ENCODE data around the gene TICAM2. TPM values are rescaled to one million over a fixed set of nuclear protein-coding genes. Genes with fewer than 3 reads are reported as not detected.

The TICAM2 gene
- total RNA-seq, 2 experiments from 2014 or later: 0.30 to 0.50 TPM

DNA sequence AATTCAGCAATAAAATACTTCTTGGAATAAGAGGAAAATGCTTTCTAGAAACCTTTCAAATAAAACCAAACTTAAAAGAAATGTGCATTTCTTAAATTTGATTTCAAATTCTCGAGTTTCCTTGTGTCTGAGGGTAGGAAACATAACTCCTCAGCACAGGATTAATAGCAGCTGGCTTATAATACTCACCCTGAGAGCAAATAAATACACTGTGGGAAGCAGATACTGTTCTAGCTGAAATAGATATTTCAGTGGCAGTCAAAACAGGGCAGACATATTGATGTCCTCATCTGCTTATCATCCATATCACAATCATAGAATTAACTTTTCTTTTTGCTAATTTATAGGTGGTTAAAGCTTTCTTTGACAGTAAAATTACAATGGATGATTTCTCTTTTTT is 33.6 kb downstream of the TICAM2 start:
- no peaks in the 10 kb centered on the region for H3K36me3 Mint-ChIP-seq (ENCODE audit: low read depth)
- intact Hi-C loops (cut with DNase I, micrococcal nuclease): no loop called here

DNA sequence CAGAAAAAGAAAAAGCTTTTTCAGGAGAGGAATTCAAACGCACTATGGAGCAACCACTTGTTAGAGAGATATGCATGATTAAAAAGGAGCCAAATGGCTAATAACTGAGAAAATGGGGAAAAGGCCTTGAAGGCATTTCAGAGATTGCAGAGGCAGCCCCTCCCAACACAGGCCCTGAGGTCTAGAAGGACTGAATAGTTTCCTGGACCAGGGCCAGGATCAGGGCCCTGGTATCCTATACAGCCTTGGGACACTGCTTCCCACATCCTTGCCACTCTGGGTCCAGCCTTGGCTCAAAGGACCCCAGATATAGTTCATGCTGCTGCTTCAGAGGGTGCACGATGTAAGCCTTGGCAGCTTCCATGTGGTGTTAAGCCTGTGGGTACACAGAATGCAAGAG is 37.0 kb downstream of the TICAM2 start:
- Histone ChIP-seq H3K4me1 (ENCODE audit: insufficient read depth, low read length) (no peaks in the 10 kb centered on the region), H3K36me3 (ENCODE audit: insufficient read depth, low read length) (no peaks in the 10 kb centered on the region), H3K4me3 (ENCODE audit: low read length) (no peak overlapping the region), H3K27ac (ENCODE audit: low read depth in 1 of 2, low read length in 2 of 2) (no peak overlapping the region), H3K27me3 (ENCODE audit: control insufficient read depth in 1 of 2, insufficient read depth in 2 of 2, low read length in 2 of 2) (no peaks in the 10 kb centered on the region), H3K9me3 (ENCODE audit: control insufficient read depth in 1 of 2, insufficient read depth in 1 of 2, low read length in 2 of 2) (no peaks in the 10 kb centered on the region)
- POLR2A ChIA-PET: no interaction called here
- TF ChIP-seq, protein P1, sequence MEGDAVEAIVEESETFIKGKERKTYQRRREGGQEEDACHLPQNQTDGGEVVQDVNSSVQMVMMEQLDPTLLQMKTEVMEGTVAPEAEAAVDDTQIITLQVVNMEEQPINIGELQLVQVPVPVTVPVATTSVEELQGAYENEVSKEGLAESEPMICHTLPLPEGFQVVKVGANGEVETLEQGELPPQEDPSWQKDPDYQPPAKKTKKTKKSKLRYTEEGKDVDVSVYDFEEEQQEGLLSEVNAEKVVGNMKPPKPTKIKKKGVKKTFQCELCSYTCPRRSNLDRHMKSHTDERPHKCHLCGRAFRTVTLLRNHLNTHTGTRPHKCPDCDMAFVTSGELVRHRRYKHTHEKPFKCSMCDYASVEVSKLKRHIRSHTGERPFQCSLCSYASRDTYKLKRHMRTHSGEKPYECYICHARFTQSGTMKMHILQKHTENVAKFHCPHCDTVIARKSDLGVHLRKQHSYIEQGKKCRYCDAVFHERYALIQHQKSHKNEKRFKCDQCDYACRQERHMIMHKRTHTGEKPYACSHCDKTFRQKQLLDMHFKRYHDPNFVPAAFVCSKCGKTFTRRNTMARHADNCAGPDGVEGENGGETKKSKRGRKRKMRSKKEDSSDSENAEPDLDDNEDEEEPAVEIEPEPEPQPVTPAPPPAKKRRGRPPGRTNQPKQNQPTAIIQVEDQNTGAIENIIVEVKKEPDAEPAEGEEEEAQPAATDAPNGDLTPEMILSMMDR (IDR thresholded peaks at IDR 0.05): no peak
- H3K9me3 Mint-ChIP-seq: no peaks in the 10 kb centered on the region
- intact Hi-C loops (cut with DNase I, micrococcal nuclease): no loop called here
- CTCF ChIA-PET: interaction anchor here (1.3 kb wide), 1 partner anchor 9 kb away, joined by 3 read pairs; no protein-coding TSS in a partner anchor
- DNase-seq (no peak), ATAC-seq (ENCODE audit: poor library complexity) (no peak)
- no peaks in the 10 kb centered on the region for H3K4me1 Mint-ChIP-seq (ENCODE audit: low read depth)
- H3K36me3 Mint-ChIP-seq (ENCODE audit: low read depth): no peaks in the 10 kb centered on the region
- no peak overlapping the region for H3K4me3 Mint-ChIP-seq
- peaks cover 9% of the 10 kb centered on the region for H3K27me3 Mint-ChIP-seq
- H3K27ac Mint-ChIP-seq: no peak overlapping the region

More for the DNA sequence above, 33.6 kb downstream of the TICAM2 start:
- no peak overlapping the region for H3K4me3 Mint-ChIP-seq
- Histone ChIP-seq H3K36me3 (ENCODE audit: insufficient read depth, low read length) (no peaks in the 10 kb centered on the region), H3K27ac (ENCODE audit: low read depth in 1 of 2, low read length in 2 of 2) (no peak overlapping the region), H3K4me1 (ENCODE audit: insufficient read depth, low read length) (no peaks in the 10 kb centered on the region), H3K27me3 (ENCODE audit: control insufficient read depth in 1 of 2, insufficient read depth in 2 of 2, low read length in 2 of 2) (no peaks in the 10 kb centered on the region), H3K9me3 (ENCODE audit: control insufficient read depth in 1 of 2, insufficient read depth in 1 of 2, low read length in 2 of 2) (no peaks in the 10 kb centered on the region), H3K4me3 (ENCODE audit: low read length) (no peak overlapping the region)
- H3K27ac Mint-ChIP-seq: no peak overlapping the region
- H3K9me3 Mint-ChIP-seq: no peaks in the 10 kb centered on the region
- ChIA-PET POLR2A (no interaction called here), CTCF (no interaction called here)
- DNase-seq (no peak), ATAC-seq (ENCODE audit: poor library complexity) (no peak)
- TF ChIP-seq, protein P1 (IDR thresholded peaks at IDR 0.05): no peak
- no peaks in the 10 kb centered on the region for H3K27me3 Mint-ChIP-seq
- H3K4me1 Mint-ChIP-seq (ENCODE audit: low read depth): no peaks in the 10 kb centered on the region

DNA sequence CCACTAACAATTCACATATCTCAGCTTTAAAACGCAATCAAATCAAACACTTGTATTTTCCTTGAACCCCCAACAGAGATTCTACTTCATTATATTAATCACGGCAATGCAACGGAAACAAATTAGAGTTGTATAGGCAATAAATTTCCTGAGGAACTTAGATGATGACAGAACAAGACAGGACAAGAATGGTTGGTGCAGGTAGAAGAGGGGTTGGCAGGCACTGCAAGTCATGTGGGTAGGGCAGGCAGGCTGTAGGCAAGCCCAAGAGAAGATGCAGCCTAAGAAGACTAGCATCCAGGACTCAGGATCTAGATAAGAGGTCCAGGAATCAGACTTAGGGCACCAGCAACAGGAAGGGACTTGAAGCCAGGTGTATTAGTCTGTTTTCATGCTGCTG is 41.1 kb downstream of the TICAM2 start:
- ATAC-seq (ENCODE audit: poor library complexity) (no peak), DNase-seq (no peak)
- H3K9me3 Mint-ChIP-seq: no peaks in the 10 kb centered on the region
- H3K27me3 ChIP-seq (ENCODE audit: control insufficient read depth in 1 of 2, insufficient read depth in 2 of 2, low read length in 2 of 2): no peaks in the 10 kb centered on the region
- no peak overlapping the region for H3K27ac ChIP-seq (ENCODE audit: low read depth in 1 of 2, low read length in 2 of 2)
- H3K27ac Mint-ChIP-seq: no peak overlapping the region
- no peaks in the 10 kb centered on the region for H3K4me1 ChIP-seq (ENCODE audit: insufficient read depth, low read length)
- no peak overlapping the region for H3K4me3 ChIP-seq (ENCODE audit: low read length)
- intact Hi-C loops (cut with DNase I, micrococcal nuclease): no loop called here
- no peaks in the 10 kb centered on the region for H3K36me3 Mint-ChIP-seq (ENCODE audit: low read depth)
- H3K4me3 Mint-ChIP-seq: no peak overlapping the region
- POLR2A ChIA-PET: no interaction called here
- no peaks in the 10 kb centered on the region for H3K9me3 ChIP-seq (ENCODE audit: control insufficient read depth in 1 of 2, insufficient read depth in 1 of 2, low read length in 2 of 2)
- TF ChIP-seq, protein P1 (IDR thresholded peaks at IDR 0.05): no peak
- peaks cover 19% of the 10 kb centered on the region for H3K4me1 Mint-ChIP-seq (ENCODE audit: low read depth)
- H3K36me3 ChIP-seq (ENCODE audit: insufficient read depth, low read length): no peaks in the 10 kb centered on the region
- H3K27me3 Mint-ChIP-seq: peaks cover 14% of the 10 kb centered on the region
- CTCF ChIA-PET: no interaction called here

All from CD4-positive, alpha-beta T cell (primary cell).